22Rv1 (cell line): Measurements from ENCODE around the gene CDC20.
A peak's percentile ranks its signal among the peaks of the same experiment; 100 is the strongest.

Source experiments
- H3K27ac ChIP-seq: fragments of 450-650 bp; 2 replicates; pipeline ENCODE4 v1.5.1; 2017
- CTCF ChIP-seq: fragments of 450-650 bp; IDR thresholded peaks from 2 replicates; pipeline ENCODE4 v1.5.1; 2017; ENCODE audit warnings: mild to moderate bottlenecking
- ZFX ChIP-seq: fragments of 450-650 bp; IDR thresholded peaks from 2 replicates; pipeline ENCODE4 v1.6.1; 2017; ENCODE audit warnings: antibody characterized with exemption, borderline replicate concordance

The CDC20 gene

GRCh38 chr1:43349594-43350306 lies 9.0 kb upstream of the CDC20 start:
- H3K27ac ChIP-seq = peak overlapping the region; percentile 94
- TF ChIP-seq ZFX (no peak), CTCF (no peak)

GRCh38 chr1:43350976-43351375 lies 7.8 kb upstream of the CDC20 start:
- H3K27ac ChIP-seq = no peak overlapping the region; the same call in 1 of the 2 replicates
- TF ChIP-seq ZFX (no peak), CTCF (no peak)

GRCh38 chr1:43351421-43352350 lies 7.1 kb upstream of the CDC20 start:
- no peak for TF ChIP-seq ZFX
- no peak for TF ChIP-seq CTCF
- no peak overlapping the region for H3K27ac ChIP-seq

GRCh38 chr1:43352351-43352705 lies 6.5 kb upstream of the CDC20 start:
- no peak for TF ChIP-seq CTCF
- no peak for TF ChIP-seq ZFX
- H3K27ac ChIP-seq = no peak overlapping the region

- TF ChIP-seq ZFX = no peak
- TF ChIP-seq CTCF = no peak
- no peak overlapping the region for H3K27ac ChIP-seq
Measured at GRCh38 chr1:43352881-43353280, 5.9 kb upstream of the CDC20 start.

GRCh38 chr1:43354471-43354870 lies 4.3 kb upstream of the CDC20 start:
- TF ChIP-seq CTCF (no peak), ZFX (no peak)
- H3K27ac ChIP-seq = no peak overlapping the region

GRCh38 chr1:43354936-43355335 lies 3.8 kb upstream of the CDC20 start:
- TF ChIP-seq CTCF (no peak), ZFX (no peak)
- no peak overlapping the region for H3K27ac ChIP-seq
